Measurements from ENCODE around the gene RNFT2.

The RNFT2 gene

GRCh38 chr12:116712458-116713303 is 25.4 kb upstream of the RNFT2 start (continued):
- TF ChIP-seq ZBTB10 (tag by site-specific recombination; IDR thresholded peaks at IDR 0.05) (no peak), YY2 (tag by site-specific recombination; IDR thresholded peaks at IDR 0.05) (no peak), ZNF610 (tag by site-specific recombination; IDR thresholded peaks at IDR 0.05; ENCODE audit: borderline replicate concordance) (peak; percentile 65; the same call in 1 of the 2 replicates), GLIS2 (tag by site-specific recombination; IDR thresholded peaks at IDR 0.05) (peak; percentile 50), ZNF549 (tag by site-specific recombination; IDR thresholded peaks at IDR 0.05) (no peak), GLIS1 (tag by site-specific recombination; IDR thresholded peaks at IDR 0.05) (peak; percentile 38), ZNF416 (tag by site-specific recombination; IDR thresholded peaks at IDR 0.05) (no peak), TRIM28 (IDR thresholded peaks at IDR 0.05; ENCODE audit: borderline replicate concordance, low read length) (peak; percentile 91), FEZF1 (tag by site-specific recombination; IDR thresholded peaks at IDR 0.05) (peak; percentile 52), ZNF449 (tag by site-specific recombination; IDR thresholded peaks at IDR 0.05) (no peak; the same call in 1 of the 2 replicates), ZBTB8A (tag by site-specific recombination; IDR thresholded peaks at IDR 0.05) (no peak), ZNF624 (tag by site-specific recombination; IDR thresholded peaks at IDR 0.05) (no peak), ZNF571 (tag by site-specific recombination; IDR thresholded peaks at IDR 0.05) (no peak), ZBTB21 (tag by site-specific recombination; IDR thresholded peaks at IDR 0.05) (no peak; the same call in 1 of the 2 replicates), ZIC2 (tag by site-specific recombination; IDR thresholded peaks at IDR 0.05) (peak; percentile 31), ZNF837 (tag by site-specific recombination; IDR thresholded peaks at IDR 0.05) (peak; percentile 85; the same call in 1 of the 2 replicates), OVOL3 (tag by site-specific recombination; IDR thresholded peaks at IDR 0.05) (peak; percentile 77), ZFHX2 (tag by site-specific recombination; conservative IDR thresholded peaks at IDR 0.05) (peak; percentile 22; the same call in 1 of the 2 replicates), ZBTB17 (tag by site-specific recombination; IDR thresholded peaks at IDR 0.05) (peak; percentile 75), ZNF341 (tag by site-specific recombination; IDR thresholded peaks at IDR 0.05; ENCODE audit: low read depth) (peak; percentile 70), ZNF768 (tag by site-specific recombination; IDR thresholded peaks at IDR 0.05) (no peak), SP7 (tag by site-specific recombination; IDR thresholded peaks at IDR 0.05) (peak; percentile 91)
- TF ChIP-seq, protein P1, sequence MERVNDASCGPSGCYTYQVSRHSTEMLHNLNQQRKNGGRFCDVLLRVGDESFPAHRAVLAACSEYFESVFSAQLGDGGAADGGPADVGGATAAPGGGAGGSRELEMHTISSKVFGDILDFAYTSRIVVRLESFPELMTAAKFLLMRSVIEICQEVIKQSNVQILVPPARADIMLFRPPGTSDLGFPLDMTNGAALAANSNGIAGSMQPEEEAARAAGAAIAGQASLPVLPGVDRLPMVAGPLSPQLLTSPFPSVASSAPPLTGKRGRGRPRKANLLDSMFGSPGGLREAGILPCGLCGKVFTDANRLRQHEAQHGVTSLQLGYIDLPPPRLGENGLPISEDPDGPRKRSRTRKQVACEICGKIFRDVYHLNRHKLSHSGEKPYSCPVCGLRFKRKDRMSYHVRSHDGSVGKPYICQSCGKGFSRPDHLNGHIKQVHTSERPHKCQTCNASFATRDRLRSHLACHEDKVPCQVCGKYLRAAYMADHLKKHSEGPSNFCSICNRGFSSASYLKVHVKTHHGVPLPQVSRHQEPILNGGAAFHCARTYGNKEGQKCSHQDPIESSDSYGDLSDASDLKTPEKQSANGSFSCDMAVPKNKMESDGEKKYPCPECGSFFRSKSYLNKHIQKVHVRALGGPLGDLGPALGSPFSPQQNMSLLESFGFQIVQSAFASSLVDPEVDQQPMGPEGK (tag by site-specific recombination; IDR thresholded peaks at IDR 0.05), result peak; percentile 80
- TF ChIP-seq, protein P2, sequence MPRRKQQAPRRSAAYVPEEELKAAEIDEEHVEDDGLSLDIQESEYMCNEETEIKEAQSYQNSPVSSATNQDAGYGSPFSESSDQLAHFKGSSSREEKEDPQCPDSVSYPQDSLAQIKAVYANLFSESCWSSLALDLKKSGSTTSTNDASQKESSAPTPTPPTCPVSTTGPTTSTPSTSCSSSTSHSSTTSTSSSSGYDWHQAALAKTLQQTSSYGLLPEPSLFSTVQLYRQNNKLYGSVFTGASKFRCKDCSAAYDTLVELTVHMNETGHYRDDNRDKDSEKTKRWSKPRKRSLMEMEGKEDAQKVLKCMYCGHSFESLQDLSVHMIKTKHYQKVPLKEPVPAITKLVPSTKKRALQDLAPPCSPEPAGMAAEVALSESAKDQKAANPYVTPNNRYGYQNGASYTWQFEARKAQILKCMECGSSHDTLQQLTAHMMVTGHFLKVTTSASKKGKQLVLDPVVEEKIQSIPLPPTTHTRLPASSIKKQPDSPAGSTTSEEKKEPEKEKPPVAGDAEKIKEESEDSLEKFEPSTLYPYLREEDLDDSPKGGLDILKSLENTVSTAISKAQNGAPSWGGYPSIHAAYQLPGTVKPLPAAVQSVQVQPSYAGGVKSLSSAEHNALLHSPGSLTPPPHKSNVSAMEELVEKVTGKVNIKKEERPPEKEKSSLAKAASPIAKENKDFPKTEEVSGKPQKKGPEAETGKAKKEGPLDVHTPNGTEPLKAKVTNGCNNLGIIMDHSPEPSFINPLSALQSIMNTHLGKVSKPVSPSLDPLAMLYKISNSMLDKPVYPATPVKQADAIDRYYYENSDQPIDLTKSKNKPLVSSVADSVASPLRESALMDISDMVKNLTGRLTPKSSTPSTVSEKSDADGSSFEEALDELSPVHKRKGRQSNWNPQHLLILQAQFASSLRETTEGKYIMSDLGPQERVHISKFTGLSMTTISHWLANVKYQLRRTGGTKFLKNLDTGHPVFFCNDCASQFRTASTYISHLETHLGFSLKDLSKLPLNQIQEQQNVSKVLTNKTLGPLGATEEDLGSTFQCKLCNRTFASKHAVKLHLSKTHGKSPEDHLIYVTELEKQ (tag by site-specific recombination; IDR thresholded peaks at IDR 0.05; ENCODE audit: borderline replicate concordance), result 0 out of 2 replicates have a peak, but pooled peaks have one; percentile 32
